ENCODE results near the gene AMDHD2.

AMDHD2 gene

DNA sequence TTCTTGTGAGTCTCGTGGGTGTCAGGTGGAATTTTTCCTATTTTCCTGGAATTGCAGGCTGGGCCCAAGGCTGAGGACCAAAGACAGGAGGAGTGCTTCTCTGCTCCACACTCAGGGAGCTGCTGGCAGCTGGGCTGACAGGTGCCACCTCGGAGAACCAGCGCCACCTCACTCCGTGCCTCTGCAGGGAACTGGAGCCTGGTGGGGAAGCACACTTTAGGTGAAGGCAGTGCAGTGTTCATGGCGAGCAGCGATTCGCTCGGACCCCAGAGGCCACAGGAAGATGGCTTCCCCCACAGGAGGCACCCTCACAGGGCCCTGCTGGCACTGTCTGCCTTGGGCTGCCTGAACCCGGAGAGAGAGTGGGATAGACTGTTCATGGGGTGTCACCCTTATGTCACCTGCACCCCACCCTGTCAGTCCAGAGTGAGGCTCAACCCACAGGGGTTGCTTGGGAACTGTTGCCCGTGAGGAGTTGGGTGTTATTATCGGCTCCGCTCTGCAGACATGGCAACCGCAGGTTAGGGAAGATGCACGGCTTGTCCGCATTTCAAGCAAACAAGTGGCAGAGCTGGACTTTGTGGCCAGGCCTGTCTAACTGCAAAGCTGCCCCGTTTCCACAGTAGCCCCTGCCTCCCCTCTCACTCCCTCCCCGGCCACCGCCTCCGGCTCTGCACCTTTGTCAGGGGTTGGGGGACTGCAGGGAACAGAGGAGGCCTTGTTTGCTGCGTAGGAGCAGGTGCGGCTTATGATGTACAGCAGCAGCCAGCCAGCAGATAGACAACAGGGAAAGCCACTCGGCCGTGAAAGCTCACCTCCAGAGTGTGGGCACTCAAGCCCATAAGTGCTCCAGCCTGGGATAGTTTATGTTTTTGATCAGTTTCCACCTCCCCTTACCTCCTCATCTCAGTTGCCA is 29.7 kb upstream of the AMDHD2 start:
- Histone ChIP-seq H3K4me3 (ENCODE audit: low read depth, low read length) (no peak overlapping the region), H3K36me3 (replicated peaks) (no peaks in the 10 kb centered on the region), H3K27me3 (replicated peaks) (no peaks in the 10 kb centered on the region), H3K27ac (no peak overlapping the region)
- TF ChIP-seq, protein P1, sequence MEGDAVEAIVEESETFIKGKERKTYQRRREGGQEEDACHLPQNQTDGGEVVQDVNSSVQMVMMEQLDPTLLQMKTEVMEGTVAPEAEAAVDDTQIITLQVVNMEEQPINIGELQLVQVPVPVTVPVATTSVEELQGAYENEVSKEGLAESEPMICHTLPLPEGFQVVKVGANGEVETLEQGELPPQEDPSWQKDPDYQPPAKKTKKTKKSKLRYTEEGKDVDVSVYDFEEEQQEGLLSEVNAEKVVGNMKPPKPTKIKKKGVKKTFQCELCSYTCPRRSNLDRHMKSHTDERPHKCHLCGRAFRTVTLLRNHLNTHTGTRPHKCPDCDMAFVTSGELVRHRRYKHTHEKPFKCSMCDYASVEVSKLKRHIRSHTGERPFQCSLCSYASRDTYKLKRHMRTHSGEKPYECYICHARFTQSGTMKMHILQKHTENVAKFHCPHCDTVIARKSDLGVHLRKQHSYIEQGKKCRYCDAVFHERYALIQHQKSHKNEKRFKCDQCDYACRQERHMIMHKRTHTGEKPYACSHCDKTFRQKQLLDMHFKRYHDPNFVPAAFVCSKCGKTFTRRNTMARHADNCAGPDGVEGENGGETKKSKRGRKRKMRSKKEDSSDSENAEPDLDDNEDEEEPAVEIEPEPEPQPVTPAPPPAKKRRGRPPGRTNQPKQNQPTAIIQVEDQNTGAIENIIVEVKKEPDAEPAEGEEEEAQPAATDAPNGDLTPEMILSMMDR (IDR thresholded peaks at IDR 0.05; ENCODE audit: low read depth, low read length, missing control alignments) = no peak
- in situ Hi-C loops (cut with HindIII; ENCODE audit: low pct_ligation_motif_present, low sequenced_read_pairs) = no loop called here
- DNase-seq = no peak

DNA sequence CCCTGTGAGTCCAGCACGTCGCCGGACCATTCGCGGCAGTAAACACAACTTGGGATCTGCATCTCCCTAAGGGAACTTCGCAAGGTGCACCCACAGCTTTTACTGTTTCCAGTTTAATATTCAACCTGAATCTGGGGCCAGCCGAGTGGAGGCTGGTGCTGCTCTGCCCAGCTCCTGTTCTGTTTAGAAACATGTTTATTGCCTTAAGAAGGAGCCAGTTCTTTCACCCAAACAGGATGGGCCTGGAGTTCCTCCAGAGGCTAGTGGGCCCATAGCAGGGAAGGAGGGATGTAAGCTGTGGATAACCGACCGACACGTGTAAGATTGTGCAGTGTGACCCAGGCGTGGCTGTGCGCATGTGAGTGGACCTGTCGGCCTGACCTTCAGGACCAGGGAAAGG is 27.9 kb upstream of the AMDHD2 start:
- in situ Hi-C loops (cut with HindIII; ENCODE audit: low pct_ligation_motif_present, low sequenced_read_pairs) = no loop called here
- TF ChIP-seq, protein P1 (IDR thresholded peaks at IDR 0.05; ENCODE audit: low read depth, low read length, missing control alignments) = no peak
- Histone ChIP-seq H3K27me3 (replicated peaks) (no peaks in the 10 kb centered on the region), H3K4me3 (ENCODE audit: low read depth, low read length) (no peak overlapping the region), H3K36me3 (replicated peaks) (peaks cover 8% of the 10 kb centered on the region), H3K27ac (no peak overlapping the region)
- DNase-seq = no peak

DNA sequence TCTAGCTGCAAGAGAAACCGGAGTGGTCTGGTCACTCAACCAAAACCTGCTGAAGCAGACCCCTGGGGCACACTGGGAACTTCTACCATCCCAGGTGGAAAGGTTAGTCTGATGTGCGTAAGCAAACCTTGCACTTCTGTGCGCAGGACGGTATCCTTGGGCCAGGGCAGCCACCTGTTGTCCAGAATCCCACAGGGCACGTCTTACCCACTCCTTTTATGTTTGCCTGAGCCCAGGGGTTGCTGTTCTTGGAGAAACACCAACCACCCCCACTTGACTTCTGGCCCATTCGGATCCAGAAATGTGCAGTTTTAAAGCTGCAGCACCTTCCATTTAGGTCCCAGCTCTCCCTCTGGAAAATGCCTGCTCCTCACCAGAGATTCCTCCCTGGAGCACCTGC is 26.6 kb upstream of the AMDHD2 start:
- TF ChIP-seq, protein P1 (IDR thresholded peaks at IDR 0.05; ENCODE audit: low read depth, low read length, missing control alignments) = no peak
- Histone ChIP-seq H3K4me3 (ENCODE audit: low read depth, low read length) (no peak overlapping the region), H3K36me3 (replicated peaks) (peaks cover 8% of the 10 kb centered on the region), H3K27me3 (replicated peaks) (no peaks in the 10 kb centered on the region), H3K27ac (no peak overlapping the region)
- in situ Hi-C loops (cut with HindIII; ENCODE audit: low pct_ligation_motif_present, low sequenced_read_pairs) = no loop called here
- DNase-seq = no peak

DNA sequence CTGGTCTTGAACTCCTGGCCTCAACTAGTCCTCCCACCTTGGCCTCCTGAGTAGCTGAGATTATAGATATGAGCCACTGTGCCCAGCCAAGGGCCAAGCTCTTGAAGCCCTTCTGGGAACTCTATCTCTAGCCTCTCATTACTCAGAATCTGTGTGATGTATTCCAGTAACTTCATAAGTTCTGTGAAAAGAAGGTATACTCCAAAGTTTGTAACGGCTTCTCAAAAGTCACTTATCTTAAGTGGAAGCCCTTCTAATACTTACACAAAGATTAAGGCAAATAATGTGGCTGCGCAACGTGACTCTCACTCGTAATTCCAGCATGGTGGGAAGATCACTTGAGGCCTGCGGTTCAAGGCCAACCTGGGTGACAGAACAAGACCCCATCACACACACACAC is 25.6 kb upstream of the AMDHD2 start:
- in situ Hi-C loops (cut with HindIII; ENCODE audit: low pct_ligation_motif_present, low sequenced_read_pairs) = no loop called here
- no peak for DNase-seq
- H3K4me3 ChIP-seq (ENCODE audit: low read depth, low read length) = no peak overlapping the region
- TF ChIP-seq, protein P1 (IDR thresholded peaks at IDR 0.05; ENCODE audit: low read depth, low read length, missing control alignments) = no peak
- no peaks in the 10 kb centered on the region for H3K27me3 ChIP-seq (replicated peaks)
- H3K36me3 ChIP-seq (replicated peaks) = peaks cover 8% of the 10 kb centered on the region
- no peak overlapping the region for H3K27ac ChIP-seq

DNA sequence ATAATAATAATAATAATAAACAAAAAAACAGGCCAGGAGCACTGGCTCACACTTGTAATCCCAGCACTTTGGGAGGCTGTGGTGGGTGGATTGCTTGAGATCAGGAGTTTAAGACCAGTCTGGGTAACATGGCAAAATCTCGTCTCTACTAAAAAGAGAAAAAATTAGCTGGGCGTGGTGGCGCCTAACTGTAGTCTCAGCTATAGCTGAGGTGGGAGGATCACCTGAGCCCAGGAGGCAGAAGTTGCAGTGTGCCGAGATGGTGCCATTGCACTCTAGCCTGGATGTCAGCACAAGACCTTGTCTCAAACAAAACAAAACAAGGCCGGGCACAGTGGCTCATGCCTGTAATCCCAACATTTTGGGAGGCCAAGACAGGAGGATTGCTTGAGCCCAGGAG is 25.1 kb upstream of the AMDHD2 start:
- TF ChIP-seq, protein P1 (IDR thresholded peaks at IDR 0.05; ENCODE audit: low read depth, low read length, missing control alignments) = no peak
- no peaks in the 10 kb centered on the region for H3K27me3 ChIP-seq (replicated peaks)
- no peak for DNase-seq
- no peak overlapping the region for H3K27ac ChIP-seq
- no peak overlapping the region for H3K4me3 ChIP-seq (ENCODE audit: low read depth, low read length)
- peaks cover 8% of the 10 kb centered on the region for H3K36me3 ChIP-seq (replicated peaks)
- in situ Hi-C loops (cut with HindIII; ENCODE audit: low pct_ligation_motif_present, low sequenced_read_pairs) = no loop called here

Data from brain microvascular endothelial cell (primary cell).